Skeletal muscle satellite cell (primary cell): ENCODE data around the gene TFB2M.
"Not testable (repeated sequence)": the region's sequence is repeated elsewhere in the genome, so short reads cannot be mapped to it uniquely, and the experiment has no call there.

Experiments used
- H3K27me3 ChIP-seq: 2 replicates; pipeline ENCODE4 v1.7.0; 2013; ENCODE audit warnings: low read length; ENCODE audit not compliant: control insufficient read depth, insufficient read depth
- H3K36me3 ChIP-seq: 2 replicates; pipeline ENCODE4 v1.7.0; 2013; ENCODE audit warnings: mild to moderate bottlenecking, control low read depth, low read length; ENCODE audit not compliant: insufficient read depth
- H3K4me1 ChIP-seq: 2 replicates; pipeline ENCODE4 v1.7.0; 2013; ENCODE audit warnings: low read length; ENCODE audit not compliant: control insufficient read depth, insufficient read depth
- H3K4me2 ChIP-seq: 2 replicates; pipeline ENCODE4 v1.7.0; 2013; ENCODE audit warnings: mild to moderate bottlenecking, low read length
- H3K4me3 ChIP-seq: 2 replicates; pipeline ENCODE4 v1.7.0; 2013; ENCODE audit warnings: low read length
- H3K9ac ChIP-seq: 2 replicates; pipeline ENCODE4 v1.7.0; 2013; ENCODE audit warnings: mild to moderate bottlenecking, low read depth, low read length, moderate library complexity
- H3K9me3 ChIP-seq: replicated peaks from 2 replicates; pipeline ENCODE4 v1.7.0; 2013; ENCODE audit warnings: mild to moderate bottlenecking, control low read depth, low read length

TFB2M gene

DNA sequence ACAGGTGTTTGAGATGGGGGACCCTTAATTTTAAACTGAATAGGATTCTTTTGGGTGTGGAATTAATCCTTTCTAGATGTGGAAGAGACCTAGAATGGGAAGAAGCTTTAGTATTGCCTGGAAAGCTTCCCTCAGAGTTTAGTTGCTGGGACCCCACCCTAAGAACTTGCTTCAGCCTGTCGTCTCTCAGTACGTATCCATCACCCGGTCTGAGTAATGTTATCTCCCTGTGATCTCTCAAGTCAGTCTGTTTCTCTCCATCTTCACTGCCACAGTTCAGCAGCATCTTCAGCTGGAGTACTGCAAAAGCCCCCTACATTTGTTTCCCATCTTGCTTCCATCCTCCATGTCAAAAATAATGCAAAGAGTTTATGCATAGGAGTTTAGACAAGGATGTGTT is 29.1 kb upstream of the TFB2M start:
- H3K9me3 ChIP-seq, result no peaks in the 10 kb centered on the region
- H3K4me2 ChIP-seq, result no peak overlapping the region
- no peak overlapping the region for H3K9ac ChIP-seq
- no peak overlapping the region for H3K4me3 ChIP-seq
- H3K36me3 ChIP-seq, result peaks cover 15% of the 10 kb centered on the region
- H3K4me1 ChIP-seq, result peaks cover 19% of the 10 kb centered on the region
- H3K27me3 ChIP-seq, result no peaks in the 10 kb centered on the region

DNA sequence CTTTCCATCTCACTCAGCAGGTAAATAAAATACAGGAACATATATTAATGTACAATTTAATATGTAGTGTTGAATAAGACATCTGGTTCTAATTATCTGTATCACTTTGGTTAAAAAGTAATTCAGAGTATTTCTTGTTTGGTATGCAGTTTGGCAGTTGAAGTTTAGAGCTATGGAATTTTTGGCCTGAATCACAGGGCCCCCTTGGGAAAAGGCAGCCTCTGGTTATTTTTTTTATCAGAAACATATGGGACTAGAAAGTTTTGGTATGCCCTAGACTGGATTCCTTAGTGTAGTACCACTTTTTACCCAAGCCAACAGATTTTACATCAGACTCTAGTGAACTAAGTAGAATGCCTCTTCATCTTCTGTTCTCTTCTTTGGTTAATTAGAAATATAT is 26.6 kb upstream of the TFB2M start:
- no peak overlapping the region for H3K4me3 ChIP-seq
- H3K4me1 ChIP-seq, result peaks cover 26% of the 10 kb centered on the region
- H3K27me3 ChIP-seq, result no peaks in the 10 kb centered on the region
- H3K9ac ChIP-seq, result peak overlapping the region; percentile 2
- H3K4me2 ChIP-seq, result peak overlapping the region; percentile 29
- no peaks in the 10 kb centered on the region for H3K9me3 ChIP-seq
- H3K36me3 ChIP-seq, result peaks cover 15% of the 10 kb centered on the region

DNA sequence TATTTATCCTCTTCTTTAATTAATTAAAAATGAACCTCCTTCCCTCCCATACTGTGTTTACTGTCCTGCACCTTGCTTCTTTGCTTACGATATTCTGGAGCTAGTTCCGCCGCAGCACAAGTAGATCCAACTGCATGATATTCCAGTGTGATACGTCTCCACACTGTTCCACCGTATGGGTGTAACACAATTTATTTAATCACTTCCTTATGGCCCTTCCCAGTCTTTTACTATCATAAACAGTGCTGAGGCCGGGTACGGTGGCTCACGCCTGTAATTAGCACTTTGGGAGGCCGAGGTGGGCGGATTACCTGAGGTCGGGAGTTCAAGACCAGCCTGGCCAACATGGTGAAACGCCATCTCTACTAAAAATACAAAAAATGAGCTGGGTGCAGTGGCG is 25.9 kb upstream of the TFB2M start:
- no peak overlapping the region for H3K9ac ChIP-seq
- H3K4me1 ChIP-seq, result peaks cover 30% of the 10 kb centered on the region
- H3K9me3 ChIP-seq, result no peaks in the 10 kb centered on the region
- peaks cover 13% of the 10 kb centered on the region for H3K36me3 ChIP-seq
- H3K27me3 ChIP-seq, result no peaks in the 10 kb centered on the region
- no peak overlapping the region for H3K4me2 ChIP-seq
- no peak overlapping the region for H3K4me3 ChIP-seq

DNA sequence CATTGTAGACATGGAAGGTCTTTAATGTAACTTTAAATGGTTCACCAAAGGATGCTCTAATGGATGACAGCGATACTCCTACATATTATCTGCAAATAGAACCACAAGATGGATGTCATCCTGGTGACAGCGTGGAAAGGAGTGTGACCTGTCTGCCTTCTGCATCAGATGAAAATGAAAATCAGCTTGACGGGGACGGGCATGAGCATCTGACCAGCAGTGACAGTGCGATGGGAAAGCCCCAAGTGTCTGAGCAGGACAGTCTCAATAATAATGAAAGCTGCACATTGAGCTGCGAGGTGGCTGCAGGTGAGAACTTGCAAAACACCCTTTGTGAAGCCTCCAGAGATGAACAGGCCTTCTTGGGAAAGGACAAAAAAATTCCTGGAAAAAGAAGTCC is 25.4 kb upstream of the TFB2M start:
- Histone ChIP-seq H3K36me3 (peaks cover 13% of the 10 kb centered on the region), H3K4me2 (no peak overlapping the region), H3K9me3 (no peaks in the 10 kb centered on the region), H3K9ac (no peak overlapping the region), H3K4me1 (peaks cover 30% of the 10 kb centered on the region), H3K27me3 (no peaks in the 10 kb centered on the region), H3K4me3 (no peak overlapping the region)

DNA sequence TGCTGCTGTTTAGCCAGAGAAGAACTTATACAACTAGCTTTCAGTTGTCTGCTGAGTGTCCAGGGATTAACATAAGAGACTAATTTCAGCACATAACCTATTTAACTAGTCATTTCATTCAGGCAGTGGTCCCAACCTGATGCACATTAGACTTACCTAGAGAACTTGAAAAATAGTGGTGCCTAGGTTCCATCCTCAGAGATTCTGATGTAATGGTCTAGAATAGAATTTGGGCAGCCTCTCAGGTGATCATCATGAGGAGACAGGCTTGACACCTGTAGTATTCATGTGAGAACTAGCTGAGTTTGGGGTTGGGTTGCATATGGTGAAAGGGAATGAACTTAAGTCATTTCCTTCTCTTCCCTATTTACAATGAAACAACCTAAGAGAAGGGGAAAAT is 25.0 kb upstream of the TFB2M start:
- H3K9me3 ChIP-seq, result no peaks in the 10 kb centered on the region
- H3K4me1 ChIP-seq, result peaks cover 30% of the 10 kb centered on the region
- H3K4me2 ChIP-seq, result no peak overlapping the region
- no peaks in the 10 kb centered on the region for H3K27me3 ChIP-seq
- H3K4me3 ChIP-seq, result no peak overlapping the region
- H3K9ac ChIP-seq, result no peak overlapping the region
- peaks cover 13% of the 10 kb centered on the region for H3K36me3 ChIP-seq

DNA sequence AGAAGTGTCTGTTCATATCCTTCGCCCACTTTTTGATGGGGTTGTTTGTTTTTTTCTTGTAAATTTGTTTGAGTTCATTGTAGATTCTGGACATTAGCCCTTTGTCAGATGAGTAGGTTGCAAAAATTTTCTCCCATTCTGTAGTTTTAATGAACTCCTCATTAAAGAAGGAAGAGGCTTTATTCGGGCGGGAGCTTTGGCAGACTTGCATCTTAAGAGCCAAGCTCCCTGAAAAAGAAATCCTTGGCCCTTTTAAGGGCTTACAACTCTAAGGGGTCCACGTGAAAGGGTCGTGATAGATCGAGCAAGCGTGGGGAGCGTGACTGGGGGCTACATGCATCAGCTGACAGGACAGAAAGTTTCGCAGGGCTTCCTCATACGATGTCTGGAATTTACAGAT is 23.9 kb upstream of the TFB2M start:
- not testable (repeated sequence) for H3K27me3 ChIP-seq, H3K4me3 ChIP-seq, H3K9ac ChIP-seq, H3K9me3 ChIP-seq, H3K4me2 ChIP-seq
- Histone ChIP-seq H3K36me3 (peaks cover 13% of the 10 kb centered on the region), H3K4me1 (peaks cover 32% of the 10 kb centered on the region)

DNA sequence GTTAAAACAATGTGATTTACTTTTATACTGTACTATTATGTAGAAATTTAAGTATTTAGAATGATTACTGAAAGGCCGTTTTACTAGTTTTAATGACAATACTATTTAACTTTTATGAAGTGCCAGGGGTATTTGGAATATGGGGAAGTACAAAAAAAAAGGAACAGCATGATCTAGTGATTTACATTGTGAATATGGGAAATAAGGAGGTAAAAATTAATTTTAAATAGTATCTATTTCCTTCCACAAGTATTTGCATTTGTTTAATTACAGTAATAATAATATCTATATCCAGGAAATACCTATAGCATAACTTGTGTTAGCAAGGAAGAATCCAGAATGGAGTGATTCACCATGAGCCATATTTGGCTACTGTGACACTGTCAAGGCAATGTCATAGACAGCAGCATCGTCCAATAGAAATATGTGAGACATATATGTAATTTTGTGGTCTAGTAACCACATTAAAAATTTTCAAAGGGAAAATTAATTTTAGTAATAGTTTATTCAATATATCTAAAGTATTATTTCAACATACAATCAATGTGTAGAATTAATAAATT is 22.2 kb upstream of the TFB2M start:
- Histone ChIP-seq H3K9ac (peak overlapping the region; percentile 73), H3K9me3 (no peaks in the 10 kb centered on the region), H3K36me3 (peaks cover 15% of the 10 kb centered on the region), H3K4me1 (peaks cover 36% of the 10 kb centered on the region), H3K4me2 (peak overlapping the region; percentile 65), H3K4me3 (no peak overlapping the region), H3K27me3 (no peaks in the 10 kb centered on the region)

DNA sequence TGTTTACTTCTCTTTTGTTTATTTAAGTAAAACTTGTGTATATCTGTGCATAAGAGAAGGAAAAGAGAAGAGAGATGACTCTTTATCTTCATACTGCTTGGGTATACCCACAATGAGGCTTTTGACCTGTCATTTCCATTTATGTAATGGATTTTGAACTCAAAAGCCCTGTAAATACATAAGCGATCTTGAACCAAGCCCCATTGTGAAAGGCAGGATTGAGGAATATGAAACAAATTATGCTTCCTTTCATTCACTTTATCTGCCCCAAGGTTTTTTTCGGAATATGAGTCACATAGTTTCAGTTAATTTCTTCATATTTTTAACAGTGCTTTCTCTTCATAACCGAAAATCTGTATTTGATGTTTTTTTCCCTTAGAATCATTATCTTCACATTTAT is 21.5 kb upstream of the TFB2M start:
- H3K9ac ChIP-seq, result peak overlapping the region; percentile 73
- no peaks in the 10 kb centered on the region for H3K27me3 ChIP-seq
- no peaks in the 10 kb centered on the region for H3K9me3 ChIP-seq
- peak overlapping the region; percentile 31 for H3K4me3 ChIP-seq
- peak overlapping the region; percentile 65 for H3K4me2 ChIP-seq
- peaks cover 15% of the 10 kb centered on the region for H3K36me3 ChIP-seq
- H3K4me1 ChIP-seq, result peaks cover 30% of the 10 kb centered on the region

DNA sequence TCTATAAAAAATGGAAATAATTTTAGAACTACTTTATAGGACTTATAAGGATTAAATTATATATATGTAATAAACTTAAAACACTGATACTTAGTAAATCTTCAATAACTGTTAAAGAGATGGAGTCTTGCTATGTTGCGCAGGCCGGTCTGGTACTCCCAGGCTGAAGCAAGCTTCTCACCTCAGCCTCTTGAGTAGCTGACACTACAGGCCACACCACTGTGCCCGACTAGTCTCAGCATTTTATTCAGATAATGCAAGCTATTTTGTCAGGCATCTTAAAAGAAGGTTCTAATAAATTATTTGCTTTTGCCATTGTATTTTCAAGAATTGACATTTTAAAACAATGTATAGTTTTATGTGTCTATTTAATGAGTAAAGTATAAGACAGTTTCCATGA is 21.0 kb upstream of the TFB2M start:
- Histone ChIP-seq H3K9ac (peak overlapping the region; percentile 73), H3K27me3 (no peaks in the 10 kb centered on the region), H3K9me3 (no peaks in the 10 kb centered on the region), H3K4me2 (peak overlapping the region; percentile 65), H3K4me1 (peaks cover 25% of the 10 kb centered on the region), H3K36me3 (peaks cover 15% of the 10 kb centered on the region), H3K4me3 (no peak overlapping the region)

DNA sequence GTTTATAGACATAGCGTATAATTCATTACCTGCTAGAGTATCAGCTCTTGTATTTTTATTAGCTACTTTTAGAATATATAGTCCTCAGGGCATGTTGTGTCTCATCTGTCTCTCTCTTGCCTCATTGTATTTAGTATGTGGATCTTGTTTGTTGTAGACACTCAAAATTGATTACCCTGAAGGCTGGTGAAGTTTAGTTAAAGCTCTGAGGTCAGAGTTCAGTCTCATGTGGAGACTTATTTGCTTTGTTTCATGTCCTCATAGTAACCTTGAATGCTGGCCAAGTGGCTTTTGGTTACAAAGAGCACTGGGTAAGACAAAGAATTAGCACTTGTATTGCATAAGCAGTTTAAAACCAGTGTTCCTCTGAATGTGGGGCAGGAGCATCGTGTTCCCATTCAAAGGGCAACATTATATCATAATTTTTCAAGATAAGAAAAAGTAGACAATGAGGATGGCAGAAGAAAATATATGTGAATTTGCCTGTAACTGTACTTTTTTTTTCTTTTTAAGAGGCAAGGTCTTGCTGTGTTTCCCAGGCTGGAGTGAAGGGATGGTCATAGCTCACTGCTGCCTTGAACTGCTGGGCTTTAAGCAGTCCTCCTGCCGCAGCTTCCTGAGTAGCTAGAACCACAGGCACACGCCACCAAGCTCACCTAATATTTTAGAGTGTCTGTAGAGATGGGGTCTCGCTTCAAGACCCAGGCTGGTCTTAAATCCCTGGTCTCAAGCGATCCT is 17.6 kb upstream of the TFB2M start:
- Histone ChIP-seq H3K4me2 (peak overlapping the region; percentile 8), H3K36me3 (peaks cover 5% of the 10 kb centered on the region), H3K9ac (no peak overlapping the region), H3K9me3 (no peaks in the 10 kb centered on the region), H3K4me3 (no peak overlapping the region), H3K27me3 (no peaks in the 10 kb centered on the region), H3K4me1 (peaks cover 25% of the 10 kb centered on the region)

DNA sequence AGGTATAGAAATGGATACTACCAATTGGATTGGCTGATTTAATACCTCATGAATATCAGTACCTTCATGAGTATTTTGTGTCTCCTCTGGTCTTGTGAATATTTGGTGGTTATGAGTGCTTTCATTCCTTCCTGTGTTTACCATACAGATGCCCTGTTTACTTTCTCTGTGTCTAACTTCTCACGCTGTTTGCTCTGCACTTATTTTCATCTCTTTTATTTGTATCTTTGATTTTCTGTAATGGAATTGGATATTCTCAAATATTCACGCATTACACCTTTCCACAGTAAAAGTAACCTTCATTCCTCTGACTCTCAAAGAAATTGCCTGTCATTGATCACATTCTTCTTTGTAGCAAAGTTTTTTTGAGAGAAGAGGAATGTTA is 17.0 kb upstream of the TFB2M start:
- H3K4me1 ChIP-seq, result peaks cover 22% of the 10 kb centered on the region
- H3K9ac ChIP-seq, result no peak overlapping the region
- H3K4me2 ChIP-seq, result no peak overlapping the region
- no peaks in the 10 kb centered on the region for H3K27me3 ChIP-seq
- H3K4me3 ChIP-seq, result no peak overlapping the region
- no peaks in the 10 kb centered on the region for H3K9me3 ChIP-seq
- peaks cover 5% of the 10 kb centered on the region for H3K36me3 ChIP-seq
